Suprapubic skin (tissue), 4 donors: ENCODE results near the gene PIGN.

Experiments used
- EP300 ChIP-seq: sonication (generic); formaldehyde crosslinking; IDR thresholded peaks from one replicate; pipeline ENCODE4 v1.6.1; 2017; ENCODE audit warnings: antibody characterized with exemption
- POLR2AphosphoS5 ChIP-seq, 3 donors: sonication (generic); formaldehyde crosslinking; IDR thresholded peaks; one replicate each; pipeline ENCODE4 v1.6.1; 2017; ENCODE audit warnings: antibody characterized with exemption in 3 of 3

- TF ChIP-seq POLR2AphosphoS5 (IDR thresholded peaks at IDR 0.05) (no peak), EP300 (no peak)
Observed at GRCh38 chr18:62119884-62120283, 67.0 kb downstream of the PIGN start.
